Progenitor cell of endocrine pancreas (in vitro differentiated cells): ENCODE results near the gene CBX2. TPM values are rescaled to one million over a fixed set of nuclear protein-coding genes. Genes with fewer than 3 reads are reported as not detected.

ENCODE experiments used
- DNase-seq: peaks from one replicate; pipeline ENCODE4 v3.0.0; 2021; ENCODE audit warnings: low spot score; ENCODE audit not compliant: unreplicated experiment
- H3K27ac Mint-ChIP-seq: 2 replicates; pipeline ENCODE4 v1.8.0; 2021; ENCODE audit warnings: mild to moderate bottlenecking, moderate library complexity, mixed read lengths
- H3K27me3 Mint-ChIP-seq: 2 replicates; pipeline ENCODE4 v1.8.0; 2021; ENCODE audit warnings: mixed read lengths
- H3K36me3 Mint-ChIP-seq: 2 replicates; pipeline ENCODE4 v1.8.0; 2022; ENCODE audit warnings: mixed read lengths; ENCODE audit not compliant: insufficient read depth
- H3K4me1 Mint-ChIP-seq: 2 replicates; pipeline ENCODE4 v1.8.0; 2021; ENCODE audit warnings: low read depth, mixed read lengths
- H3K4me3 Mint-ChIP-seq: 2 replicates; pipeline ENCODE4 v1.8.0; 2021; ENCODE audit warnings: low read depth, mild to moderate bottlenecking, moderate library complexity, mixed read lengths
- H3K9me3 Mint-ChIP-seq: 2 replicates; pipeline ENCODE4 v1.8.0; 2021; ENCODE audit warnings: low read depth, mixed read lengths
- CTCF ChIP-seq: fragments of 200-600 bp; sonication (generic); IDR thresholded peaks from one replicate; pipeline ENCODE4 v1.5.0; 2021; ENCODE audit warnings: antibody characterized with exemption, mild to moderate bottlenecking; ENCODE audit not compliant: unreplicated experiment
- total RNA-seq: library from RNA; stranded (reverse); gene quantifications from 2 replicates; pipeline ENCODE4 v1.2.1, GENCODE V29; 2021

CBX2 gene
- total RNA-seq, 1 donor from 2014 or later = 111 TPM

GRCh38 chr17:79808763-79809529 lies 31.0 kb downstream of the CBX2 start:
- peak overlapping the region; percentile 52 for H3K4me3 Mint-ChIP-seq
- H3K36me3 Mint-ChIP-seq = no peaks in the 10 kb centered on the region
- H3K4me1 Mint-ChIP-seq = peaks cover 14% of the 10 kb centered on the region
- no peak for DNase-seq
- TF ChIP-seq CTCF = peak; percentile 54
- no peaks in the 10 kb centered on the region for H3K9me3 Mint-ChIP-seq
- peaks cover 57% of the 10 kb centered on the region for H3K27me3 Mint-ChIP-seq
- peak overlapping the region; percentile 93 for H3K27ac Mint-ChIP-seq

GRCh38 chr17:79809530-79810129 lies 31.7 kb downstream of the CBX2 start:
- Mint-ChIP-seq H3K9me3 (no peaks in the 10 kb centered on the region), H3K27ac (peak overlapping the region; percentile 93), H3K4me1 (peaks cover 17% of the 10 kb centered on the region), H3K36me3 (no peaks in the 10 kb centered on the region), H3K27me3 (peaks cover 58% of the 10 kb centered on the region), H3K4me3 (peak overlapping the region; percentile 69)
- DNase-seq = no peak
- TF ChIP-seq CTCF = no peak

GRCh38 chr17:79810130-79811010 lies 32.4 kb downstream of the CBX2 start:
- no peaks in the 10 kb centered on the region for H3K36me3 Mint-ChIP-seq
- peaks cover 17% of the 10 kb centered on the region for H3K4me1 Mint-ChIP-seq
- no peak for TF ChIP-seq CTCF
- peak; percentile 78 for DNase-seq
- no peaks in the 10 kb centered on the region for H3K9me3 Mint-ChIP-seq
- peaks cover 51% of the 10 kb centered on the region for H3K27me3 Mint-ChIP-seq
- peak overlapping the region; percentile 80 for H3K27ac Mint-ChIP-seq
- H3K4me3 Mint-ChIP-seq = peak overlapping the region; percentile 58

- TF ChIP-seq CTCF = peak; percentile 89
- Mint-ChIP-seq H3K27ac (peak overlapping the region; percentile 70), H3K36me3 (no peaks in the 10 kb centered on the region), H3K27me3 (peaks cover 47% of the 10 kb centered on the region), H3K4me1 (peaks cover 21% of the 10 kb centered on the region), H3K9me3 (no peaks in the 10 kb centered on the region), H3K4me3 (peak overlapping the region; percentile 62)
- peak; percentile 56 for DNase-seq
Measured at GRCh38 chr17:79811011-79811867, 33.3 kb downstream of the CBX2 start.
